Caco-2 (cell line): ENCODE measurements around the gene SNAI1. TPM values are rescaled to one million over a fixed set of nuclear protein-coding genes. Genes with fewer than 3 reads are reported as not detected.
"Not testable (repeated sequence)": the region's sequence is repeated elsewhere in the genome, so short reads cannot be mapped to it uniquely, and the experiment has no call there.

Experiments used
- BruUV-seq: library from RNA; stranded (reverse); fragments of 400-500 nt; replicated peaks from 2 replicates; lab custom pipeline; 2021; lab: Mats Ljungman, UMichigan
- CTCF ChIA-PET: fragments of 300-600 bp; sonication (Branson Sonifier 250); formaldehyde crosslinking; loops from one replicate; lab custom pipeline; 2022; ENCODE audit warnings: antibody characterized with exemption; lab: Charles Lee
- POLR2A ChIA-PET: fragments of 300-600 bp; sonication (Branson Sonifier 250); formaldehyde crosslinking; loops from one replicate; lab custom pipeline; 2022; ENCODE audit warnings: antibody characterized with exemption; lab: Charles Lee
- DNase-seq, 2 experiments: peaks; one replicate each; pipeline versions ENCODE4 v3.0.0 to v3.0.0-alpha.2; 2020 to 2022
- H3K27me3 ChIP-seq: replicated peaks from 2 replicates; pipeline ENCODE4 v1.6.0; 2011; ENCODE audit warnings: low read length; ENCODE audit not compliant: control insufficient read depth, insufficient read depth
- H3K36me3 ChIP-seq: 2 replicates; pipeline ENCODE4 v1.5.1; 2011; ENCODE audit warnings: low read length; ENCODE audit not compliant: control insufficient read depth, insufficient read depth
- H3K4me1 ChIP-seq: fragments of 250-450 bp; sonication (Bioruptor Pico); 2 replicates; pipeline ENCODE4 v1.5.1; 2020; ENCODE audit warnings: mild to moderate bottlenecking
- H3K4me3 ChIP-seq: 2 replicates; pipeline ENCODE4 v1.5.1; 2011; ENCODE audit warnings: low read depth, mild to moderate bottlenecking, control low read depth, low read length
- H3K9me3 ChIP-seq: fragments of 250-450 bp; sonication (Bioruptor Pico); 2 replicates; pipeline ENCODE4 v1.5.1; 2020; ENCODE audit warnings: mild to moderate bottlenecking, moderate library complexity
- H3K27ac Mint-ChIP-seq: one replicate; pipeline ENCODE4 v1.8.0; 2022; ENCODE audit warnings: mixed read lengths; ENCODE audit not compliant: unreplicated experiment
- H3K27me3 Mint-ChIP-seq: one replicate; pipeline ENCODE4 v1.8.0; 2022; ENCODE audit warnings: mixed read lengths; ENCODE audit not compliant: insufficient read depth, unreplicated experiment
- H3K36me3 Mint-ChIP-seq: one replicate; pipeline ENCODE4 v1.8.0; 2022; ENCODE audit warnings: mild to moderate bottlenecking, mixed read lengths; ENCODE audit not compliant: insufficient read depth, unreplicated experiment
- H3K4me1 Mint-ChIP-seq: one replicate; pipeline ENCODE4 v1.8.0; 2022; ENCODE audit warnings: low read depth, mixed read lengths; ENCODE audit not compliant: unreplicated experiment
- H3K4me3 Mint-ChIP-seq: one replicate; pipeline ENCODE4 v1.8.0; 2022; ENCODE audit warnings: mild to moderate bottlenecking, moderate library complexity, mixed read lengths; ENCODE audit not compliant: unreplicated experiment
- H3K9me3 Mint-ChIP-seq: one replicate; pipeline ENCODE4 v1.8.0; 2022; ENCODE audit warnings: mixed read lengths; ENCODE audit not compliant: unreplicated experiment
- intact Hi-C: fragments of 100-400 bp; cut with micrococcal nuclease; formaldehyde crosslinking; loops from one replicate; pipeline ENCODE4 v1.10.0; 2022; ENCODE audit not compliant: unreplicated experiment
- total RNA-seq: library from RNA; stranded (reverse); gene quantifications from 2 replicates; pipeline ENCODE4 v1.2.3, GENCODE V29; 2022
- TF ChIP-seq, protein P1 (sequence below), 2 experiments: fragments of 200-600 bp in 1 of 2; IDR thresholded peaks; 1 replicate in 1 of 2; 2 replicates in 1 of 2; pipeline versions ENCODE4 v1.5.1 to v1.8.0; 2011 to 2022; ENCODE audit warnings: antibody characterized with exemption in 1 of 2, control low read depth in 1 of 2, inconsistent platforms in 1 of 2, low read depth in 1 of 2, low read length in 1 of 2, mild to moderate bottlenecking in 1 of 2, moderate library complexity in 1 of 2; ENCODE audit not compliant: insufficient read depth in 1 of 2, severe bottlenecking in 1 of 2, unreplicated experiment in 1 of 2

SNAI1 gene
- total RNA-seq, 1 experiment from 2014 or later, result 10.9 TPM

DNA sequence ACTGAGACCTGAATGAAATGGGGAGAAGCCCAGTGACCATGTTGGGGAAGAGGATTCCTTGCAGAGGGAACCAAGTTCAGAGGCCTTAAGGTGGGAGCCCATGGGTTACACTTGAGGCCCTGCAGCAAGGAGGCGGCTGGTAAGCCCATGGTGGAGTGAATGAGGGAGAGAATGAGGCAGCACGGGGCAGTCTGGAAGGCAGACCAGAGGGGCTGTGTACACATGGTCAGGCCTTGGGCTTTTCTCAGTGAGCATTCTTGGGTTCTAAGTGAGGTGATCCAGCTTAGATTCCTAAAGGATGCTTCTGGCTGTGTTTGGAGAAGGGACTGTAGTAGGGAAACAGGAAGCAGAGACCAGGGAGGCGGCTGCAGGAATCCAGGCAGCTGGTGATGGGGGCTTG, 27.6 kb upstream of the SNAI1 start:
- H3K4me3 ChIP-seq, result no peak overlapping the region
- intact Hi-C loops, result no loop called here
- TF ChIP-seq, protein P1, sequence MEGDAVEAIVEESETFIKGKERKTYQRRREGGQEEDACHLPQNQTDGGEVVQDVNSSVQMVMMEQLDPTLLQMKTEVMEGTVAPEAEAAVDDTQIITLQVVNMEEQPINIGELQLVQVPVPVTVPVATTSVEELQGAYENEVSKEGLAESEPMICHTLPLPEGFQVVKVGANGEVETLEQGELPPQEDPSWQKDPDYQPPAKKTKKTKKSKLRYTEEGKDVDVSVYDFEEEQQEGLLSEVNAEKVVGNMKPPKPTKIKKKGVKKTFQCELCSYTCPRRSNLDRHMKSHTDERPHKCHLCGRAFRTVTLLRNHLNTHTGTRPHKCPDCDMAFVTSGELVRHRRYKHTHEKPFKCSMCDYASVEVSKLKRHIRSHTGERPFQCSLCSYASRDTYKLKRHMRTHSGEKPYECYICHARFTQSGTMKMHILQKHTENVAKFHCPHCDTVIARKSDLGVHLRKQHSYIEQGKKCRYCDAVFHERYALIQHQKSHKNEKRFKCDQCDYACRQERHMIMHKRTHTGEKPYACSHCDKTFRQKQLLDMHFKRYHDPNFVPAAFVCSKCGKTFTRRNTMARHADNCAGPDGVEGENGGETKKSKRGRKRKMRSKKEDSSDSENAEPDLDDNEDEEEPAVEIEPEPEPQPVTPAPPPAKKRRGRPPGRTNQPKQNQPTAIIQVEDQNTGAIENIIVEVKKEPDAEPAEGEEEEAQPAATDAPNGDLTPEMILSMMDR (IDR thresholded peaks at IDR 0.05; ENCODE audit: insufficient read depth in 1 of 2, low read depth in 1 of 2, low read length in 1 of 2, severe bottlenecking in 1 of 2, unreplicated experiment in 1 of 2), result no peak
- no peaks in the 10 kb centered on the region for H3K9me3 ChIP-seq
- peaks cover 19% of the 10 kb centered on the region for H3K36me3 ChIP-seq
- H3K4me1 Mint-ChIP-seq, result no peaks in the 10 kb centered on the region
- no TSS peak for BruUV-seq
- H3K4me3 Mint-ChIP-seq, result no peak overlapping the region
- no peaks in the 10 kb centered on the region for H3K9me3 Mint-ChIP-seq
- POLR2A ChIA-PET, result no interaction called here
- CTCF ChIA-PET, result no interaction called here
- peak overlapping the region; percentile 2 for H3K27ac Mint-ChIP-seq
- no peak for DNase-seq
- peaks cover 86% of the 10 kb centered on the region for H3K36me3 Mint-ChIP-seq
- no peaks in the 10 kb centered on the region for H3K27me3 Mint-ChIP-seq
- H3K27me3 ChIP-seq, result no peaks in the 10 kb centered on the region
- H3K4me1 ChIP-seq, result no peaks in the 10 kb centered on the region

DNA sequence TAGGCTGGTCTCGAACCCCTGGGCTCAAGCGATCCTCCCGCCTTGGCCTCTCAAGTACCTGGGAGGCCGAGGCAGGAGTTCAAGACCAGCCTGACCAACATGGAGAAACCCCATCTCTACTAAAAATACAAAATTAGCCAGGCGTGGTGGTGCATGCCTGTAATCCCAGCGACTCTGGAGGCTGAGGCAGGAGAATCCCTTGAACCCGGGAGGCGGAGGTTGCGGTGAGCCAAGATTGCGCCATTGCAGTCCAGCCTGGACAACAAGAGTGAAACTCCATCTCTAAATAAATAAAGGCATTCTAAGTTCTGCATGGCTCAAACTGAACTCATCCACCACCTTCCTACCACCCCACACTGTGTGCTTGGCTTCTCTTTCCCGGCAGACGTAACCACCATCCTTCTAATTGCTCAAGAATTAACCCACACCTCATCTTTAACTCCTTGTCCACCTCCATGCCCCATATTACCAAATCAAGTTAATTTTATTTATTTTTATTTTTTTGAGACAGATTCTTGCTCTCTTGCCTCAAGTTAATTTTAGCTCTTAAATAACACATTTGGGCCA, 26.9 kb upstream of the SNAI1 start:
- POLR2A ChIA-PET, result not testable (repeated sequence)

DNA sequence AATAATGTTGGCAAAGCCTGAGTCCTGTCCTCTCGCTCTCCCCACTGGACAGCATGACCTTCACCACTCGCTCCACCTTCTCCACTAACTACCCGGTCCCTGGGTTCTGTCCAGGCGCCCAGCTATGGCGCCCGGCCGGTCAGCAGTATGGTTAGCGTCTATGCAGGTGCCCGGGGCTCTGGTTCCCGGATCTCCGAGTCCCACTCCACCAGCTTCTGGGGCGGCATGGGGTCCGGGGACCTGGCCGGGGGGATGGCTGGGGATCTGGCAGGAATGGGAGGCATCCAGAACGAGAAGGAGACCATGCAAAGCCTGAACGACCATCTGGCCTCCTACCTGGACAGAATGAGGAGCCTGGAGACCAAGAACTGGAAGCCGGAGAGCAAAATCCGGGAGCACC, 26.1 kb upstream of the SNAI1 start:
- ChIA-PET POLR2A (no interaction called here), CTCF (interaction anchor here (0.7 to 1.0 kb wide), 2 partner anchors 23 to 115 kb away, joined by 3 to 4 read pairs; no protein-coding TSS in a partner anchor)
- no peak for DNase-seq
- H3K27ac Mint-ChIP-seq, result no peak overlapping the region
- Histone ChIP-seq H3K4me1 (no peaks in the 10 kb centered on the region), H3K4me3 (no peak overlapping the region), H3K27me3 (no peaks in the 10 kb centered on the region), H3K9me3 (no peaks in the 10 kb centered on the region), H3K36me3 (peaks cover 15% of the 10 kb centered on the region)
- H3K4me3 Mint-ChIP-seq, result no peak overlapping the region
- intact Hi-C loops, result no loop called here
- no peaks in the 10 kb centered on the region for H3K27me3 Mint-ChIP-seq
- H3K9me3 Mint-ChIP-seq, result no peaks in the 10 kb centered on the region
- TF ChIP-seq, protein P1 (IDR thresholded peaks at IDR 0.05; ENCODE audit: insufficient read depth in 1 of 2, low read depth in 1 of 2, low read length in 1 of 2, severe bottlenecking in 1 of 2, unreplicated experiment in 1 of 2), result no peak
- no peaks in the 10 kb centered on the region for H3K4me1 Mint-ChIP-seq
- H3K36me3 Mint-ChIP-seq, result peaks cover 77% of the 10 kb centered on the region
- no TSS peak for BruUV-seq

More for the DNA sequence above, 26.9 kb upstream of the SNAI1 start:
- H3K9me3 ChIP-seq, H3K4me1 ChIP-seq, intact Hi-C loops, H3K27me3 Mint-ChIP-seq, H3K27me3 ChIP-seq, H3K27ac Mint-ChIP-seq, H3K4me3 ChIP-seq, H3K9me3 Mint-ChIP-seq, H3K4me1 Mint-ChIP-seq, DNase-seq, H3K4me3 Mint-ChIP-seq, BruUV-seq: not testable (repeated sequence)
- CTCF ChIA-PET, result interaction anchor here (0.7 kb wide), 1 partner anchor 116 kb away, joined by 3 read pairs; no protein-coding TSS in a partner anchor
- H3K36me3 Mint-ChIP-seq, result peaks cover 84% of the 10 kb centered on the region
- H3K36me3 ChIP-seq, result peaks cover 15% of the 10 kb centered on the region
